Trophoblast cell (in vitro differentiated cells and primary cell): Measurements from ENCODE around the gene BET1. TPM values are rescaled to one million over a fixed set of nuclear protein-coding genes. Genes with fewer than 3 reads are reported as not detected.

Experiments
- DNase-seq, 2 donors: peaks; one replicate each; pipeline ENCODE4 v3.0.0-alpha.2; 2016
- H2AFZ ChIP-seq: 2 replicates; pipeline ENCODE4 v1.6.1; 2013; ENCODE audit warnings: low read length, moderate library complexity, mild to moderate bottlenecking; ENCODE audit not compliant: insufficient read depth, poor library complexity
- H2AK5ac ChIP-seq: 2 replicates; pipeline ENCODE4 v1.6.1; 2013; ENCODE audit warnings: mild to moderate bottlenecking, low read length
- H2BK120ac ChIP-seq: 2 replicates; pipeline ENCODE4 v1.6.1; 2013; ENCODE audit warnings: low read length, mild to moderate bottlenecking, moderate library complexity; ENCODE audit not compliant: insufficient read depth, poor library complexity
- H2BK12ac ChIP-seq: 2 replicates; pipeline ENCODE4 v1.6.1; 2013; ENCODE audit warnings: mild to moderate bottlenecking, low read length, moderate library complexity
- H2BK5ac ChIP-seq: 2 replicates; pipeline ENCODE4 v1.6.1; 2013; ENCODE audit warnings: low read length, low read depth, moderate library complexity, mild to moderate bottlenecking; ENCODE audit not compliant: poor library complexity
- H3K14ac ChIP-seq: 2 replicates; pipeline ENCODE4 v1.6.1; 2013; ENCODE audit warnings: mild to moderate bottlenecking, low read length
- H3K18ac ChIP-seq: 2 replicates; pipeline ENCODE4 v1.6.1; 2013; ENCODE audit warnings: mild to moderate bottlenecking, low read length
- H3K23ac ChIP-seq: 2 replicates; pipeline ENCODE4 v1.6.1; 2013; ENCODE audit warnings: low read length
- H3K27ac ChIP-seq: 2 replicates; pipeline ENCODE4 v1.5.1; 2013; ENCODE audit warnings: low read depth, mild to moderate bottlenecking, inconsistent platforms, low read length, moderate library complexity
- H3K27me3 ChIP-seq: 2 replicates; pipeline ENCODE4 v1.6.1; 2013; ENCODE audit warnings: inconsistent platforms, mild to moderate bottlenecking, low read length, moderate library complexity; ENCODE audit not compliant: insufficient read depth
- H3K36me3 ChIP-seq, 2 experiments: 1 replicate in 1 of 2; 2 replicates in 1 of 2; pipeline ENCODE4 v1.6.1; 2013; ENCODE audit warnings: low read length in 2 of 2, mild to moderate bottlenecking in 2 of 2, moderate library complexity in 1 of 2; ENCODE audit not compliant: insufficient read depth in 2 of 2, control insufficient read depth in 1 of 2
- H3K4ac ChIP-seq: 2 replicates; pipeline ENCODE4 v1.6.1; 2013; ENCODE audit warnings: low read depth, mild to moderate bottlenecking, low read length, moderate library complexity
- H3K4me1 ChIP-seq, 2 experiments: 1 replicate in 1 of 2; 2 replicates in 1 of 2; pipeline ENCODE4 v1.6.1; 2013; ENCODE audit warnings: low read length in 2 of 2, mild to moderate bottlenecking in 2 of 2, moderate library complexity in 1 of 2; ENCODE audit not compliant: insufficient read depth in 2 of 2, control insufficient read depth in 1 of 2
- H3K4me2 ChIP-seq: 2 replicates; pipeline ENCODE4 v1.6.1; 2013; ENCODE audit warnings: inconsistent platforms, mild to moderate bottlenecking, low read length, moderate library complexity
- H3K4me3 ChIP-seq: 2 replicates; pipeline ENCODE4 v1.5.1; 2013; ENCODE audit warnings: mild to moderate bottlenecking, low read depth, low read length, inconsistent platforms
- H3K79me1 ChIP-seq: one replicate; pipeline ENCODE4 v1.6.1; 2013; ENCODE audit warnings: low read length
- H3K79me2 ChIP-seq: 2 replicates; pipeline ENCODE4 v1.6.1; 2013; ENCODE audit warnings: low read length, mild to moderate bottlenecking; ENCODE audit not compliant: control insufficient read depth, insufficient read depth, poor library complexity
- H3K9ac ChIP-seq: 2 replicates; pipeline ENCODE4 v1.6.1; 2013; ENCODE audit warnings: mild to moderate bottlenecking, low read length
- H3K9me3 ChIP-seq: 2 replicates; pipeline ENCODE4 v1.6.1; 2013; ENCODE audit warnings: low read depth, mild to moderate bottlenecking, control low read depth, inconsistent platforms, low read length; ENCODE audit not compliant: insufficient read depth
- H4K12ac ChIP-seq: 2 replicates; pipeline ENCODE4 v1.6.1; 2013; ENCODE audit warnings: low read depth, mild to moderate bottlenecking, low read length, moderate library complexity
- H4K8ac ChIP-seq: 2 replicates; pipeline ENCODE4 v1.6.1; 2013; ENCODE audit warnings: low read depth, mild to moderate bottlenecking, low read length, moderate library complexity
- H4K91ac ChIP-seq: one replicate; pipeline ENCODE4 v1.6.1; 2013; ENCODE audit warnings: low read depth, mild to moderate bottlenecking, low read length, moderate library complexity
- WGBS: extraction: QIAGEN DNeasy Blood & Tissue Kit; methylation state at CpG from one replicate; pipeline ENCODE4 v1.1.7; 2013; ENCODE audit warnings: missing lambda C conversion rate; ENCODE audit not compliant: insufficient read length, insufficient coverage; ENCODE audit errors: extremely low coverage; 5-methylcytosine and 5-hydroxymethylcytosine counted together
- polyA plus RNA-seq: library from polyadenylated mRNA; stranded (reverse); fragments of 200-250 nt; gene quantifications from 2 replicates; pipeline ENCODE4 v1.2.3, GENCODE V29; 2013

BET1 gene, protein sequence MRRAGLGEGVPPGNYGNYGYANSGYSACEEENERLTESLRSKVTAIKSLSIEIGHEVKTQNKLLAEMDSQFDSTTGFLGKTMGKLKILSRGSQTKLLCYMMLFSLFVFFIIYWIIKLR
- 28.8 and 30.6 TPM in 2 replicates for polyA plus RNA-seq

DNA sequence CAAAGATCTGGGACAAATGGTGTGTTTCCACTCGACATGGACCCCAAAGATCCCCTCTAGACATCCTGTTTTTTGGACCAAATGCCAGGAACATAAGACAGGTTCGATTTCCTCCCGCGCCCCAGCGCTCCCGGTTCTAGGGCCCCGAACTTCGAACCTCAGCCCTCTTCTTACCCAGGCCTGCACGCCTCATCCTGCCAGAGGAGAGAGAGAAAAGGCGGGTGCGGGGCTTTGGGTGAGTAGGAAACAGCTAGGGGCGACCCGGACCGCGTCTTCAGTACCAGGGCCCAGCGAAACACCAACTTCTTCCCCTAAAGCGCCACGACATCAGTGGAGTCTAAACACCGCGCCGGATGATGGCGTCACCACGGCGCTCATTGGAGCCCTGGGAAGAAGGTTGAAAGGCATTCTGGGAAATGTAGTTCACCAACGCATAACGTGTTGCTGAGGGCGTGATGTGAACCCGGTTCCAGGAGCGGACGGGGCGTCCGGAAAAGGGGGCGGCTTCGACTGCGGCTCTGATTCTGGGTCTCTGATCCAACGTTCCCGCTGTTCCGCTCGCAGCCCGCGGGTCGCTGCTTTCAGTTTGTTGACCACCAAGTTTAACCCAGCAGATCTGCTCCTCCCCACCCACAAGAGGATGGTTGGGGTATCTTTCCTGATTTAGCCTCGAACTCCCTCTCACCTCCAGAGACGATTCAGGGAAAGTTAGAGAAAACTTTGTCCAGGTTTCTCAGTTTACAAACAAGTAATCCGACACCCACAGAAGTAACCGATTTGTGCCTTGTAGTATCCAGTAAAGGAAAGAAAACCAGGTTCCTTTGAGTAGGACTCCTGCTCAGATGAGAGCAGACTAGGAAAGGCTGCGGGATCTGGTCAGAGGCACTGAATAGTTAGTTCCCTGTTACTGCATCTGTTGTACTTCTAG lies at the start of gene BET1:
BET1 (minus strand) TSS at position 332 of the 928 bp plus-strand sequence; CDS start at position 193, 139 bp downstream.
- H3K9me3 ChIP-seq = no peaks in the 10 kb centered on the region
- H4K12ac ChIP-seq = peak within 1 kb of the TSS; percentile 92
- no CpG with 5 or more reads among the region's 47 CpGs for WGBS
- H2BK12ac ChIP-seq = no peak within 1 kb of the TSS
- H3K36me3 ChIP-seq = no peaks in the 10 kb centered on the region
- peaks cover 4% of the 10 kb centered on the region for H3K79me2 ChIP-seq
- H3K23ac ChIP-seq = no peak within 1 kb of the TSS
- H3K27me3 ChIP-seq = no peaks in the 10 kb centered on the region
- peak within 1 kb of the TSS; percentile 86 for H3K4me3 ChIP-seq
- peak within 1 kb of the TSS; percentile 72 for H2AFZ ChIP-seq
- H3K79me1 ChIP-seq = peaks cover 6% of the 10 kb centered on the region
- peak; percentile 96 to 99 for DNase-seq
- peak within 1 kb of the TSS; percentile 81 for H4K91ac ChIP-seq
- peak within 1 kb of the TSS; percentile 92 for H3K18ac ChIP-seq
- peak within 1 kb of the TSS; percentile 91 for H3K9ac ChIP-seq
- H2BK120ac ChIP-seq = peak within 1 kb of the TSS; percentile 38
- no peaks in the 10 kb centered on the region for H3K4me1 ChIP-seq
- peak within 1 kb of the TSS; percentile 80 for H3K14ac ChIP-seq
- peak within 1 kb of the TSS; percentile 85 for H3K4me2 ChIP-seq
- H3K4ac ChIP-seq = peak within 1 kb of the TSS; percentile 86
- peak within 1 kb of the TSS; percentile 63 for H2BK5ac ChIP-seq
- peak within 1 kb of the TSS; percentile 45 for H2AK5ac ChIP-seq
- no peak within 1 kb of the TSS for H3K27ac ChIP-seq
- H4K8ac ChIP-seq = peak within 1 kb of the TSS; percentile 97

DNA sequence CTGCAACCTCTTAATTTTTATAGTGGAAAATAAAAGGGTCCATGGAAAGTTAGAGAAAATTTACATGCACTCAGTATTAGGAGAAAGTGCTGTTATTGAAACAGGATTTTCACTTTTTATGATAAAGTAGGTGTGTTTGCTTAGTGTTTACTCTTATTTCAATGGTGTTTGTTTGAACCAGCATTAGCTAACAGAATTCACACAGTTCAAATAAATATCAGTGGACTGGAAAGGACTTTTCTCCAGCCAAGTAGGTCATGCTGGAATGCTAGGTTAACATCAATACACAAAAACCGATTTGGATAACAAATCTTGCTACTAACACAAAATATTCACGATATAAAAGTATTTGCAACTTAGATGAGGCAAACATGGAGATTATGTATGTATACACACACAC lies 49.4 kb upstream of the BET1 start:
- H3K4ac ChIP-seq = no peak overlapping the region
- H3K36me3 ChIP-seq = no peaks in the 10 kb centered on the region
- no peaks in the 10 kb centered on the region for H3K9me3 ChIP-seq
- DNase-seq = no peak
- no peak overlapping the region for H3K14ac ChIP-seq
- no peak overlapping the region for H3K4me2 ChIP-seq
- no peak overlapping the region for H4K91ac ChIP-seq
- no peak overlapping the region for H3K23ac ChIP-seq
- H3K4me3 ChIP-seq = no peak overlapping the region
- no peak overlapping the region for H2BK5ac ChIP-seq
- H3K18ac ChIP-seq = no peak overlapping the region
- H2AK5ac ChIP-seq = no peak overlapping the region
- H4K12ac ChIP-seq = no peak overlapping the region
- WGBS = no CpG with 5 or more reads among the region's 2 CpGs
- H3K79me2 ChIP-seq = no peaks in the 10 kb centered on the region
- peaks cover 0 to 3% of the 10 kb centered on the region in 2 experiments for H3K4me1 ChIP-seq
- H3K79me1 ChIP-seq = no peaks in the 10 kb centered on the region
- no peak overlapping the region for H3K9ac ChIP-seq
- no peak overlapping the region for H2BK12ac ChIP-seq
- H4K8ac ChIP-seq = no peak overlapping the region
- no peak overlapping the region for H2BK120ac ChIP-seq
- no peaks in the 10 kb centered on the region for H3K27me3 ChIP-seq
- H2AFZ ChIP-seq = no peak overlapping the region
- H3K27ac ChIP-seq = no peak overlapping the region

DNA sequence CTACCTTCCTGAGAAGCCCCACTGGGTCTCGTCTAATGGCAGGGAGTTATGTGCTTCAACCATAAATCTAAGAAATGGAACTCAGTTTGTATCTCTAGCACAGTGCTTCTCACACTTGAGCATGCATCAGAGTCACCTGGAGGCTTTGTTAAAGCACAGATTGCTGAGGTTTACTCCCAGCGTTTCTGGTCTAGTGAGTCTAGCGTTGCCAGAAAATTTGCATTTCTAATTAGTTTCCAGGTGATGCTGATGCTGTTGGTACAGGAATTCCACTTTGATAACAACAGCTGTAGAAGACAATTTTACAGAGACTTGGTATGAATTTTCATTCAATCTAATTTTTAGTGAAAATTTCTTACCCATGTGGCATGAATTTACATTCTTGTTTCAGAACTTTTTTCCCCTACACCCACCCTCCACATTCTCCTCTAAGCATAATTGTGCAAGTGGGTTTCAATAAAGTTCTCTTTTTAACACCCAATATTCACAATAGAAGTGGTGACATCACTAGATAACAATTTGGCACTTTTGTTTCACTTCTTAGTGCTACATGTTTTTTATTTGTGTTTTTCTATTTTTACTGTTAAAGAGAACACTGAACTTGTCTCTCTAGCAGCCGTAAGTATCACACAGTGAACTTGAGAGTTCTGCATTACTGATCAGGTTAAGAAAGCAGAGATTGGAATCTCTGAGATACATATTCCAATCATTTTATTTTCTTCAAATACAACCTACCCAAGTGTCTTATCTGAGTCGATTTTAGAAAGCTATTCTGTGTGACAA lies 48.4 kb upstream of the BET1 start:
- H2BK120ac ChIP-seq = no peak overlapping the region
- peaks cover 0 to 3% of the 10 kb centered on the region in 2 experiments for H3K4me1 ChIP-seq
- no peak overlapping the region for H3K4me3 ChIP-seq
- H3K36me3 ChIP-seq = no peaks in the 10 kb centered on the region
- H2BK5ac ChIP-seq = no peak overlapping the region
- no peaks in the 10 kb centered on the region for H3K79me1 ChIP-seq
- no CpG with 5 or more reads among the region's 5 CpGs for WGBS
- H3K27me3 ChIP-seq = no peaks in the 10 kb centered on the region
- H2BK12ac ChIP-seq = no peak overlapping the region
- no peak overlapping the region for H3K4ac ChIP-seq
- no peak overlapping the region for H3K4me2 ChIP-seq
- H3K9ac ChIP-seq = no peak overlapping the region
- H4K12ac ChIP-seq = no peak overlapping the region
- no peak overlapping the region for H2AK5ac ChIP-seq
- no peak overlapping the region for H3K27ac ChIP-seq
- H2AFZ ChIP-seq = no peak overlapping the region
- no peak overlapping the region for H3K18ac ChIP-seq
- no peaks in the 10 kb centered on the region for H3K9me3 ChIP-seq
- DNase-seq = no peak
- no peak overlapping the region for H4K8ac ChIP-seq
- H4K91ac ChIP-seq = no peak overlapping the region
- no peak overlapping the region for H3K23ac ChIP-seq
- no peaks in the 10 kb centered on the region for H3K79me2 ChIP-seq
- H3K14ac ChIP-seq = no peak overlapping the region

DNA sequence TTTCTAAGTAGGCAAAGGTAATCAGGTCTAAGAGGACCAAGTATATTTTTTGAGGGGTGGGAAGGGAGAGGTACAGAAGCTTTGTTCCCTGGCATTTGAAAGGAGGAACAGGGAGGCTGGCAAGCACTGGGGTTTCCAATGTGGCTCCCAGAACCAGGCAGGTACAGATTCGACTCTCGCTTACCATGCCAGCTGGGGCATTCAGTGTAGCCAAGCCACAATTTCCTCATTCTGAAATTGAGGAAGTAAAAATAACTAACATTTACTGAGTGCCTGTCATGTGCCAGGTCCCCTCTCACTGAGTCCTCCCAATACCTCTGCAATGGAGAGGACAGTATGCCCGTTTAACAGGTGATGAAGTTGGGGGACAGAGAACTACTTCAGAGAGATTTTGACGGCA lies 45.9 kb upstream of the BET1 start:
- no peak overlapping the region for H3K4me2 ChIP-seq
- H3K79me2 ChIP-seq = no peaks in the 10 kb centered on the region
- H4K8ac ChIP-seq = no peak overlapping the region
- no CpG with 5 or more reads among the region's 4 CpGs for WGBS
- H3K9me3 ChIP-seq = no peaks in the 10 kb centered on the region
- no peak overlapping the region for H2AK5ac ChIP-seq
- H3K27me3 ChIP-seq = no peaks in the 10 kb centered on the region
- H2AFZ ChIP-seq = no peak overlapping the region
- no peak overlapping the region for H3K4ac ChIP-seq
- H2BK12ac ChIP-seq = no peak overlapping the region
- H3K27ac ChIP-seq = no peak overlapping the region
- H3K23ac ChIP-seq = no peak overlapping the region
- H4K91ac ChIP-seq = no peak overlapping the region
- H3K79me1 ChIP-seq = no peaks in the 10 kb centered on the region
- no peak overlapping the region for H3K9ac ChIP-seq
- DNase-seq = no peak
- H3K4me1 ChIP-seq = no peaks in the 10 kb centered on the region
- H3K36me3 ChIP-seq = no peaks in the 10 kb centered on the region
- no peak overlapping the region for H3K18ac ChIP-seq
- H2BK120ac ChIP-seq = no peak overlapping the region
- no peak overlapping the region for H2BK5ac ChIP-seq
- H3K4me3 ChIP-seq = no peak overlapping the region
- no peak overlapping the region for H3K14ac ChIP-seq
- no peak overlapping the region for H4K12ac ChIP-seq
